BLaER1 treated with 17β-estradiol and CSF1 and Interleukin-3, amounts not matched to agents 10 nM and 100 nM (cell line): Measurements from ENCODE around the gene CIDEA.
A peak's percentile ranks its signal among the peaks of the same experiment; 100 is the strongest.

ENCODE experiments used
- H3K27ac ChIP-seq, 11 experiments: shearing (Covaris generic); formaldehyde crosslinking; 2 replicates each; pipeline ENCODE4 v1.8.1; 2022
- H3K27me3 ChIP-seq, 11 experiments: shearing (Covaris generic); formaldehyde crosslinking; 2 replicates each; pipeline ENCODE4 v1.8.1; 2022
- H3K36me3 ChIP-seq, 11 experiments: shearing (Covaris generic); formaldehyde crosslinking; 2 replicates each; pipeline ENCODE4 v1.8.1; 2022
- H3K4me1 ChIP-seq, 10 experiments: shearing (Covaris generic); formaldehyde crosslinking; 2 replicates each; pipeline ENCODE4 v1.8.1; 2022
- H3K4me2 ChIP-seq, 11 experiments: shearing (Covaris generic); formaldehyde crosslinking; 2 replicates each; pipeline ENCODE4 v1.8.1; 2022
- H3K4me3 ChIP-seq, 10 experiments: shearing (Covaris generic); formaldehyde crosslinking; 2 replicates each; pipeline ENCODE4 v1.8.1; 2022
- H3K9ac ChIP-seq, 11 experiments: shearing (Covaris generic); formaldehyde crosslinking; 2 replicates each; pipeline ENCODE4 v1.8.1; 2022
- H3K9me3 ChIP-seq, 11 experiments: shearing (Covaris generic); formaldehyde crosslinking; replicated peaks in 1 of 11; 2 replicates each; pipeline ENCODE4 v1.8.1; 2022
- H4K20me1 ChIP-seq, 11 experiments: shearing (Covaris generic); formaldehyde crosslinking; 2 replicates each; pipeline ENCODE4 v1.8.1; 2022
- Cebpa-rat ChIP-seq, 11 experiments: shearing (Covaris generic); IDR thresholded peaks; 2 replicates each; pipeline ENCODE4 v1.8.1; 2022

The CIDEA gene

GRCh38 chr18:12305211-12305610 lies 51.0 kb downstream of the CIDEA start:
- peaks cover 6 to 11% (median 9%) of the 10 kb centered on the region in 11 experiments; a peak in 19 of 22 replicates for H3K36me3 ChIP-seq
- H3K9ac ChIP-seq = no peak overlapping the region
- no peak overlapping the region for H3K4me3 ChIP-seq
- no peak overlapping the region for H3K27ac ChIP-seq
- peaks cover 0 to 4% (median 0%) of the 10 kb centered on the region in 11 experiments; a peak in 6 of 22 replicates for H3K9me3 ChIP-seq
- H4K20me1 ChIP-seq = peaks cover 8 to 21% (median 13%) of the 10 kb centered on the region in 11 experiments; a peak in 17 of 22 replicates
- TF ChIP-seq Cebpa-rat (IDR thresholded peaks at IDR 0.05) = no peak
- peaks cover 23 to 34% (median 26%) of the 10 kb centered on the region in 10 experiments for H3K4me1 ChIP-seq
- H3K4me2 ChIP-seq = no peak overlapping the region
- no peaks in the 10 kb centered on the region for H3K27me3 ChIP-seq

DNA sequence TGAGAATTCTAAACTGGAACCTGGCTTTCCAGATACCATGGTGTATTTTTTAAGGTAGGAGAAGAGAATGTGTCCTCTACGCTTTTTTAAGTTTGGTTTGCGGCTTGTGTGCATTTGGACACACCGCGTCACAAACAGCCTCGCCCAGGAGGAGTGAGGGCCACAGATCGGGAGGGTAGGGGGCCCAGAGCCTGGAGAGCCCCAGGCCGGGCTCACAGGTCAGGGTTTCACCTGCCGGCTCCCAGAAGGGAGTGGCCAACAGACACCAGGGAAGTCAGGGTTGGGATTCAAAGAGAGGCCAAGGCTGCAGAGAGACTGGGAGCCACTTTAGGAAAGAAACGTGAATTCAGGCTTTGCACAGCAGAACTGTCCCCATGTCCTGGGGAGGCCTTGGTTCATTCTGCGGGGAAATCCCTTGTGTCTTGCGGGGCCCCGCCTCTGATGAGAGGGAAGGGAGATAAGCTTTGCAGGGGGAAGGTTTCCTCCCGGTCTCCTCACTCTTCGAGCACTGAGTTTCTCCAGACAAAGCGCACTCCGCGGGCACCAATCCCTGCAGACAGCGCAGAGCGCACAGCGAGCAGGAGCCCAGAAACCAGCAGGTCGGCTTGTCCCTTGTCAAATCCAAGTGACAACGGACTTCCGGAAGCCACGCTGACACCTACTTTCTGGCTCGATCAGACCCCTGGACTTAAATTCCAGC lies 51.9 kb downstream of the CIDEA start:
- Histone ChIP-seq H3K4me2 (peak overlapping the region; percentile 82 to 97 (median 93)), H3K9ac (peak overlapping the region in 10 of 11 experiments; percentile 98 to 99 (median 99); a peak in 18 of 22 replicates)

DNA sequence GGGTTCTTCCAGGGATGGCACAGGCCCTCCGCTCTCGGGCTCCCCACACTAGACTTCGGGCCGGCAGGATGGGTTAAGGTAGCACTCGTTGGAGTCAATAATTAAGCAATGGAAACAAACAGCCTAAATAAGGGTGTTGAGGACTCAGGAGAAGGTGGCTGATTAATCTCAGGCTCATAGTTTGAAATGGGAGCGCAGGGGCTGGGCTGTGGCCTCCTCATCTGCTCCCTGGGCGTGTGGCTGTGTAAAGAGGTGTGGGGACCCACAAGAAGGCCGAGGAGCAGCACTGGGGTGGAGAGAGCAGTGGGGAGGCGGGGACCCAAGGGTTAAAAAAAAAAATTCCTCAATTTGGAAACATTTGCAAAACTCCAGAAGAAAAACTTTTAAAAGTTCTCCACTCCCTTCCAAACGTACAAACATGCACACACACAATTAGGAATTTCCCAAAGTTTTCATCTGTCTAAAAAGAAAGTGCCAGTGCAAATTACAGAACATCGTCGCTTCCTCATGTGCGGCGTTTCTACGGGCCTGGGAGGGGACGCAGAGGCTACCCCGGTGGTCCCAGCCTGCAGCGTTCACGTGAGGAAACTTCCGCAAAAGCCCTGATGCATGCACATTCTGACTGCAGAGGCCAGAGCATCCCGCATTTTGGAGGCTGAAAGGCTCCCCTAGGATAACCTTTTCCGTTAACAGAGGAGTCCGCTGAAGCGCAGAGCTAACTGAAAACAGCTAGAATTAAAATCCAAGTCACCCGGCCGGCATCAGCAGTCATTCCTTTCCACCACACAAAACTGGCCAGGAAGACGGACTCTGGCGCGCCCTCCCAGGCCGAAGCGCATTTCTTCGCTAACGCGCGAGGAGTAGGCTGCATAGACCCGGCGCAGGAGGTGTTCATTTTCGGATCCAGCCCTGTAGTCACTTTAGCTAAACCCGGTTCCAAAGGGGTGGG lies 52.9 kb downstream of the CIDEA start:
- H3K9ac ChIP-seq = peak overlapping the region; percentile 98 to 99 (median 99)
- no peaks in the 10 kb centered on the region for H3K27me3 ChIP-seq
- TF ChIP-seq Cebpa-rat (IDR thresholded peaks at IDR 0.05) = no peak
- peak overlapping the region; percentile 92 to 99 (median 97) for H3K4me3 ChIP-seq
- H3K27ac ChIP-seq = peak overlapping the region; percentile 86 to 99 (median 98)
- peaks cover 25 to 44% (median 33%) of the 10 kb centered on the region in 10 experiments for H3K4me1 ChIP-seq
- peaks cover 8 to 32% (median 17%) of the 10 kb centered on the region in 11 experiments; a peak in 17 of 22 replicates for H4K20me1 ChIP-seq
- peak overlapping the region; percentile 82 to 97 (median 93) for H3K4me2 ChIP-seq
- H3K9me3 ChIP-seq = peaks cover 3 to 22% (median 18%) of the 10 kb centered on the region in 11 experiments
- H3K36me3 ChIP-seq = peaks cover 24 to 29% (median 27%) of the 10 kb centered on the region in 11 experiments

More for the DNA sequence above, 51.9 kb downstream of the CIDEA start:
- H3K4me3 ChIP-seq = peak overlapping the region in 5 of 10 experiments; percentile 92 to 99 (median 97); a peak in 8 of 20 replicates
- H4K20me1 ChIP-seq = peaks cover 8 to 28% (median 17%) of the 10 kb centered on the region in 11 experiments; a peak in 17 of 22 replicates
- H3K27me3 ChIP-seq = no peaks in the 10 kb centered on the region
- H3K4me1 ChIP-seq = peaks cover 25 to 36% (median 33%) of the 10 kb centered on the region in 10 experiments
- H3K36me3 ChIP-seq = peaks cover 14 to 20% (median 18%) of the 10 kb centered on the region in 11 experiments
- no peak for TF ChIP-seq Cebpa-rat (IDR thresholded peaks at IDR 0.05)
- H3K9me3 ChIP-seq = peaks cover 0 to 13% (median 8%) of the 10 kb centered on the region in 11 experiments; a peak in 17 of 22 replicates
- peak overlapping the region in 6 of 11 experiments; percentile 96 to 99 (median 98); a peak in 9 of 22 replicates for H3K27ac ChIP-seq

DNA sequence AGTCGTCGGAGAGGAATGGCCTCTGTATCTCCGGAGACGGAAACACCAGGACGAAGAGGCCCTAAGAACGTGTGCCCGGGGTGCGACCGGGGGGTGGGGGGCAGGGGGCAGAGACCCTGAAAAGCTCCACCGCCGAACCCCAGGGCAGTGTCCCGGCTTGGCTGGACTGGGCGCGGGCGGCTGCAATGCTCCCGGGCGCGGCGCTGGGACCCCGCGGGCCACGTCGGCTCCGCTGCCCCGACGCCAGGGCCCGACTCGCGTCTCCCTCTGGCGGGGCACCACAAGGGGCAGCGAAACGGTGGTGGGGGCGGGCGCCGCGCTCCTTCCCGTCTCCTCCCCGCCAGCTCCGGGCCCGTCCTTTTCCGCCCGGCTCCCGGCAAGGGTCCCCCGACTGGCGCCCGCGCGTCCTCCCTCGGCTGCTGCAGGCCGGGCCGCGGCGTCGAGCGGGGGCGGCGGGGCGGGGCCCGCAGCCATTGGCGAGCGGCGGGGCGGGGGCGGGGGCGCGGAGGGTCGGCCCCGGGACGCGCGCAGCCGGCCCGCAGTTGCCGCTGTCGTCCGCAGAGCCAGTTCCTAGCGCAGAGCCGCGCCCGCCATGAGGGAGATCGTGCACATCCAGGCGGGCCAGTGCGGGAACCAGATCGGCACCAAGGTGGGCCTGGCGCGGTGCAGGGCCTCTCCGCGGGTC lies 53.7 kb downstream of the CIDEA start, which contains the start of gene TUBB6:
TUBB6 (plus strand) TSS at position 541 of the 685 bp plus-strand sequence; CDS start at position 593, 52 bp downstream.
- no peaks in the 10 kb centered on the region for H3K27me3 ChIP-seq
- H3K9me3 ChIP-seq = peaks cover 8 to 28% (median 24%) of the 10 kb centered on the region in 11 experiments
- H3K4me2 ChIP-seq = peak within 1 kb of the TSS; percentile 90 to 97 (median 94)
- peaks cover 8 to 41% (median 17%) of the 10 kb centered on the region in 11 experiments; a peak in 18 of 22 replicates for H4K20me1 ChIP-seq
- H3K9ac ChIP-seq = peak within 1 kb of the TSS; percentile 98 to 99 (median 99)
- H3K36me3 ChIP-seq = peaks cover 30 to 37% (median 36%) of the 10 kb centered on the region in 11 experiments
- H3K27ac ChIP-seq = peak within 1 kb of the TSS; percentile 96 to 99 (median 98)
- H3K4me1 ChIP-seq = peaks cover 29 to 52% (median 38%) of the 10 kb centered on the region in 10 experiments
- peak within 1 kb of the TSS; percentile 92 to 99 (median 97) for H3K4me3 ChIP-seq
- no peak for TF ChIP-seq Cebpa-rat (IDR thresholded peaks at IDR 0.05)

- Histone ChIP-seq H4K20me1 (peaks cover 15 to 48% (median 20%) of the 10 kb centered on the region in 11 experiments; a peak in 21 of 22 replicates), H3K9ac (peak overlapping the region; percentile 98 to 99 (median 99)), H3K36me3 (peaks cover 34 to 44% (median 43%) of the 10 kb centered on the region in 11 experiments), H3K4me1 (peaks cover 36 to 59% (median 45%) of the 10 kb centered on the region in 10 experiments), H3K27ac (peak overlapping the region; percentile 96 to 99 (median 98)), H3K4me2 (peak overlapping the region; percentile 90 to 97 (median 92)), H3K9me3 (peaks cover 8 to 28% (median 24%) of the 10 kb centered on the region in 11 experiments), H3K4me3 (peak overlapping the region; percentile 92 to 99 (median 97)), H3K27me3 (no peaks in the 10 kb centered on the region)
- TF ChIP-seq Cebpa-rat (IDR thresholded peaks at IDR 0.05) = peak in 1 of 11 experiments; percentile 57; a peak in 2 of 22 replicates
These were observed 54.4 kb downstream of the CIDEA start for GRCh38 chr18:12308386-12309100.

GRCh38 chr18:12309683-12310198 lies 55.6 kb downstream of the CIDEA start:
- no peaks in the 10 kb centered on the region for H3K27me3 ChIP-seq
- peaks cover 44 to 56% (median 53%) of the 10 kb centered on the region in 11 experiments for H3K36me3 ChIP-seq
- peak overlapping the region; percentile 98 to 99 (median 99) for H3K9ac ChIP-seq
- peak overlapping the region; percentile 92 to 99 (median 97) for H3K4me3 ChIP-seq
- peak overlapping the region; percentile 96 to 99 (median 98); a peak in 20 of 22 replicates for H3K27ac ChIP-seq
- H3K9me3 ChIP-seq = peaks cover 8 to 28% (median 24%) of the 10 kb centered on the region in 11 experiments
- peaks cover 48 to 71% (median 57%) of the 10 kb centered on the region in 10 experiments for H3K4me1 ChIP-seq
- peaks cover 23 to 60% (median 32%) of the 10 kb centered on the region in 11 experiments; a peak in 21 of 22 replicates for H4K20me1 ChIP-seq
- H3K4me2 ChIP-seq = peak overlapping the region; percentile 90 to 97 (median 92)
- no peak for TF ChIP-seq Cebpa-rat (IDR thresholded peaks at IDR 0.05)

- no peak for TF ChIP-seq Cebpa-rat (IDR thresholded peaks at IDR 0.05)
- peak overlapping the region in 3 of 11 experiments; percentile 13 to 99 (median 15); a peak in 3 of 22 replicates for H3K9ac ChIP-seq
- no peaks in the 10 kb centered on the region for H3K27me3 ChIP-seq
- peaks cover 59 to 78% (median 65%) of the 10 kb centered on the region in 10 experiments for H3K4me1 ChIP-seq
- peaks cover 30 to 70% (median 42%) of the 10 kb centered on the region in 11 experiments; a peak in 21 of 22 replicates for H4K20me1 ChIP-seq
- H3K4me2 ChIP-seq = peak overlapping the region in 9 of 11 experiments; percentile 90 to 97 (median 92); a peak in 16 of 22 replicates
- peak overlapping the region in 9 of 10 experiments; percentile 20 to 99 (median 96); a peak in 13 of 20 replicates for H3K4me3 ChIP-seq
- peak overlapping the region in 3 of 11 experiments; percentile 2 to 99 (median 32); a peak in 5 of 22 replicates for H3K27ac ChIP-seq
- H3K36me3 ChIP-seq = peaks cover 46 to 65% (median 60%) of the 10 kb centered on the region in 11 experiments
- peaks cover 8 to 28% (median 24%) of the 10 kb centered on the region in 11 experiments for H3K9me3 ChIP-seq
These were observed 56.6 kb downstream of the CIDEA start for GRCh38 chr18:12310762-12311161.
